ENCODE results near the gene CHD9. TPM values are rescaled to one million over a fixed set of nuclear protein-coding genes. Genes with fewer than 3 reads are reported as not detected.
"Not testable (repeated sequence)": the region's sequence is repeated elsewhere in the genome, so short reads cannot be mapped to it uniquely, and the experiment has no call there.

The CHD9 gene
- total RNA-seq, 4 donors from 2014 or later, result 46.8 to 85.5 (median 55.6) TPM

GRCh38 chr16:53042235-53042701 lies 12.5 kb upstream of the CHD9 start:
- 44 to 67% methylated on average over 3 to 5 of the region's 5 CpGs for WGBS, 2 donors (ENCODE audit: low coverage in 1 of 2)
- Histone ChIP-seq H3K27ac (peak overlapping the region in 3 of 4 donors; percentile 46 to 53 (median 48)), H3K4me1 (peaks cover 0 to 35% (median 5%) of the 10 kb centered on the region in 3 donors), H3K4me3 (peak overlapping the region in 1 of 2 donors; percentile 4), H3K9me3 (no peaks in the 10 kb centered on the region), H3K36me3 (no peaks in the 10 kb centered on the region), H3K27me3 (peaks cover 47% of the 10 kb centered on the region)
- TF ChIP-seq POLR2A (IDR thresholded peaks at IDR 0.05) (no peak), EP300 (IDR thresholded peaks at IDR 0.05) (no peak), POLR2AphosphoS5 (IDR thresholded peaks at IDR 0.05) (no peak)
- TF ChIP-seq, protein P1, sequence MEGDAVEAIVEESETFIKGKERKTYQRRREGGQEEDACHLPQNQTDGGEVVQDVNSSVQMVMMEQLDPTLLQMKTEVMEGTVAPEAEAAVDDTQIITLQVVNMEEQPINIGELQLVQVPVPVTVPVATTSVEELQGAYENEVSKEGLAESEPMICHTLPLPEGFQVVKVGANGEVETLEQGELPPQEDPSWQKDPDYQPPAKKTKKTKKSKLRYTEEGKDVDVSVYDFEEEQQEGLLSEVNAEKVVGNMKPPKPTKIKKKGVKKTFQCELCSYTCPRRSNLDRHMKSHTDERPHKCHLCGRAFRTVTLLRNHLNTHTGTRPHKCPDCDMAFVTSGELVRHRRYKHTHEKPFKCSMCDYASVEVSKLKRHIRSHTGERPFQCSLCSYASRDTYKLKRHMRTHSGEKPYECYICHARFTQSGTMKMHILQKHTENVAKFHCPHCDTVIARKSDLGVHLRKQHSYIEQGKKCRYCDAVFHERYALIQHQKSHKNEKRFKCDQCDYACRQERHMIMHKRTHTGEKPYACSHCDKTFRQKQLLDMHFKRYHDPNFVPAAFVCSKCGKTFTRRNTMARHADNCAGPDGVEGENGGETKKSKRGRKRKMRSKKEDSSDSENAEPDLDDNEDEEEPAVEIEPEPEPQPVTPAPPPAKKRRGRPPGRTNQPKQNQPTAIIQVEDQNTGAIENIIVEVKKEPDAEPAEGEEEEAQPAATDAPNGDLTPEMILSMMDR (IDR thresholded peaks at IDR 0.05), result no peak
- ATAC-seq, result no peak

DNA sequence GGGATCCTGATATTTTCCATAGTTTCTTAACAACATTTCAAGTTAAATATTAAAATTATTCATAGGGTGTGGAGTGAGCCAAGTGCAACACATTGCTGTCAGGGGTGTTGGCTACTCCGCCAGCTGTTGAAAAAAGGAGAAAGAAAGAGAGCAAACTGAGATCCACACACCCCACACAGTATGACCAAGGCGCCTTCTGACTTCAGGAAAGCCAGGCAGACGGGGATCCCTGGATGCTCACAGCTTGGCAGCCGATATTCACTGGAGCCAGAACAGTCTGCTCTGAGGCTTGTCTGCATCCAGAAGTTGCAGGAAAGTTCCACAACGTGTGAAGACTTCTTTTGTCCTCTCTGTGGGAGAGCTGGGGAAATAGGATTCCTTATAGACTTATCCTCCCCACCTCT lies 11.4 kb upstream of the CHD9 start:
- Histone ChIP-seq H3K36me3 (no peaks in the 10 kb centered on the region), H3K4me1 (peaks cover 0 to 35% (median 5%) of the 10 kb centered on the region in 3 donors), H3K27ac (peak overlapping the region in 3 of 4 donors; percentile 46 to 53 (median 48)), H3K27me3 (peaks cover 47% of the 10 kb centered on the region), H3K4me3 (peak overlapping the region in 1 of 2 donors; percentile 16), H3K9me3 (no peaks in the 10 kb centered on the region)
- TF ChIP-seq POLR2A (IDR thresholded peaks at IDR 0.05), result no peak
- TF ChIP-seq, protein P1 (IDR thresholded peaks at IDR 0.05), result no peak
- TF ChIP-seq EP300 (IDR thresholded peaks at IDR 0.05), result no peak
- no peak for TF ChIP-seq POLR2AphosphoS5 (IDR thresholded peaks at IDR 0.05)
- peak; percentile 40 for ATAC-seq
- 17% methylated on average over 2 of the region's 5 CpGs; no CpG with 5 or more reads in 1 of the 2 donors for WGBS, 2 donors (ENCODE audit: low coverage in 1 of 2)

DNA sequence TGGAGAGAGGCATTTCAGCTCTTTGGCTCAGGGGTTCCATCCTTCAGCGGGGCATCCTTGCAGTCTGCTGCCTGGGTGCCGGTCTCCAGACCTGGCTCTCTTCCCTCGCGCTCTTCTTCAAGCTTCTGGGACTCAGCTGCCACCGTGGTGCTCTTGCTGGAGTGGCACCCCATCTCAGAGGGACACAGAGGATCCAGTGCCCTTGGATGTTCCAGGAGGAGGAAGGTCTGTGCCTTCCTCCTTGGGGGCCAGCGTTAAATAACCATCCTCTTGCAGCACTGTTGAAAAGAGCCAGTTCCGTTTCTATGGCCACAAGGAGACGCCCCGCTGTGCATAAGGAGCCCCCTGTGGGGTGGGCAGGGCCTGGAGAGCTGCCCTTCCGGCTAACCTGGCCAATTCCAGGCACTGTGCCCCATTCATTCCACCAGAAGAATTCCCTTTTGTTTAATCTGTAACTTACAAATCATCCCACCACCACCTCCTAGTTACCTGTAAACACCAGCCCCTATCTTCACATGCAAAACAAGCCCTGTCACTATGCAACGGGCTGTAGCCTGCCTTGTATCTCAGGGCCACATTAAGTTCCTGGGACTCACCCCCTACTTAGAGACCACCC lies 10.7 kb upstream of the CHD9 start:
- H3K27me3 ChIP-seq, result peaks cover 47% of the 10 kb centered on the region
- peaks cover 0 to 35% (median 5%) of the 10 kb centered on the region in 3 donors for H3K4me1 ChIP-seq
- TF ChIP-seq POLR2A (IDR thresholded peaks at IDR 0.05), result no peak
- TF ChIP-seq POLR2AphosphoS5 (IDR thresholded peaks at IDR 0.05), result no peak
- TF ChIP-seq EP300 (IDR thresholded peaks at IDR 0.05), result no peak
- TF ChIP-seq, protein P1 (IDR thresholded peaks at IDR 0.05), result no peak
- H3K4me3 ChIP-seq, result peak overlapping the region in 1 of 2 donors; percentile 16
- H3K36me3 ChIP-seq, result no peaks in the 10 kb centered on the region
- peak overlapping the region in 3 of 4 donors; percentile 33 to 48 (median 46) for H3K27ac ChIP-seq
- no peak for ATAC-seq
- H3K9me3 ChIP-seq, result no peaks in the 10 kb centered on the region
- 16 to 30% methylated on average over 2 to 7 of the region's 11 CpGs for WGBS, 2 donors (ENCODE audit: low coverage in 1 of 2)

DNA sequence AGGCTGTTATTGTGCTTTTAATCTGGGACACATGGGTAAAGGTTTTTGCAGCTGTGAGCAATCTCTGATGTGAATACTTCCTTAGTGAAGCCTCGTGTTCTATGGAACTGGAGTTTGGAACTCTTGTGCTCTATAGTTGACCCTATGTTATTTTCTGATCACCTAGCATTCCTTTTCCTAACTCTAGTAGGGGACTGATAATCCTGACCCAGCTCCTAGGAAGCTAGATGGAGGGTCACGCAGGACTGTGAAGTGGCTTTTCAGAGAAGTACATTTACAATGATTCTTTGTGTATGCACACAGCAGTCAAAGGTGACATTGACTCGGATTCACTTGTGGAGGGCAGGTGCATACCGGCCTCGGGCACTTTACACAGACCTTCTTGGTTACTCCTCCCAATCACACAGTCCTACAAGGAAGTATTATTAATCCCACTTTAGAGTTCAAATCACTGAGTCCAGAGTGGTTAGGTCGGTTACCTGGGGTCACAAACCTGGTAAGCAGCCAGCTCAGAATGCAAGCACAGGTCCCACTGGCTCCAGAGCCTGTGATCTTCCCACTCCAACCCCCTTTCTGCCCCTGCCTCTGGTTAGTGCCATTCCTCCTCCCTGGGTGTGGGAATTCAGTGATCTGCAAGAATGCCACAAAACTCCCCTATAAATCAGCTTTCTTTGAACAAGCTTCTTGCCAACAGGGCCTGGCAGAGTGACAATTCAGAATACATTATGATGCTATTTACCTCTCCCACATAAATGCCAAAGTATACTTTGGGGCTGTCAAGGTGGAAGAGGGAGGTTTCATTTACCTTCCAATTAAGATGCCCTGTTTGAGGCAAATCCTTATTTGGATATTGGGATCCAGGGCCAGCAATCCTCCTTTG lies 9.2 kb upstream of the CHD9 start:
- no peak for ATAC-seq
- Histone ChIP-seq H3K4me1 (peaks cover 0 to 35% (median 5%) of the 10 kb centered on the region in 3 donors), H3K36me3 (no peaks in the 10 kb centered on the region), H3K27me3 (peaks cover 47% of the 10 kb centered on the region), H3K9me3 (no peaks in the 10 kb centered on the region), H3K4me3 (no peak overlapping the region), H3K27ac (no peak overlapping the region)
- WGBS, 2 donors (ENCODE audit: low coverage in 1 of 2), result 61 to 76% methylated on average over 2 to 6 of the region's 6 CpGs
- TF ChIP-seq, protein P1 (IDR thresholded peaks at IDR 0.05), result no peak
- TF ChIP-seq POLR2AphosphoS5 (IDR thresholded peaks at IDR 0.05) (no peak), EP300 (IDR thresholded peaks at IDR 0.05) (no peak), POLR2A (IDR thresholded peaks at IDR 0.05) (no peak)

DNA sequence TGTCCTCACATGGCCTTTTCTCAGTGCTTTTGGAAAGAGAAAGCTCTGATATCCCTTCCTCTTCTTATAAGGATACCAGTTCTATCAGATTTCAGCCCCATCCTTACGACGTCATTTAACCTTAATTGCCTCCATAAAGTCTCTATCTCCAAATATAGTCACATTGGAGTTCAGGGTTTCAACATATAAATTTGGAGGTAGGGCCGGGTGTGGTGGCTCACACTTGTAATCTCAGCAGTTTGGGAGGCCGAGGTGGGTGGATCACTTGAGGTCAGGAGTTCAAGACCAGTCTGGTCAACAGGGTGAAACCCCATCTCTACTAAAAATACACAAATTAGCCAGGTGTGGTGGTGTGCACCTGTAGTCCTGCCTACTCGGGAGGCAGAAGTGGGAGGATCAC lies 7.3 kb upstream of the CHD9 start:
- H3K4me1 ChIP-seq, result peaks cover 0 to 20% (median 5%) of the 10 kb centered on the region in 3 donors
- H3K4me3 ChIP-seq, H3K9me3 ChIP-seq, ATAC-seq, H3K36me3 ChIP-seq, H3K27ac ChIP-seq: not testable (repeated sequence)
- peaks cover 46% of the 10 kb centered on the region for H3K27me3 ChIP-seq
- WGBS, 2 donors (ENCODE audit: low coverage in 1 of 2), result 87 to 100% methylated on average over 2 to 3 of the region's 5 CpGs
